Measurements from ENCODE around the gene SUCLG2. TPM values are rescaled to one million over a fixed set of nuclear protein-coding genes. Genes with fewer than 3 reads are reported as not detected.

The SUCLG2 gene, protein sequence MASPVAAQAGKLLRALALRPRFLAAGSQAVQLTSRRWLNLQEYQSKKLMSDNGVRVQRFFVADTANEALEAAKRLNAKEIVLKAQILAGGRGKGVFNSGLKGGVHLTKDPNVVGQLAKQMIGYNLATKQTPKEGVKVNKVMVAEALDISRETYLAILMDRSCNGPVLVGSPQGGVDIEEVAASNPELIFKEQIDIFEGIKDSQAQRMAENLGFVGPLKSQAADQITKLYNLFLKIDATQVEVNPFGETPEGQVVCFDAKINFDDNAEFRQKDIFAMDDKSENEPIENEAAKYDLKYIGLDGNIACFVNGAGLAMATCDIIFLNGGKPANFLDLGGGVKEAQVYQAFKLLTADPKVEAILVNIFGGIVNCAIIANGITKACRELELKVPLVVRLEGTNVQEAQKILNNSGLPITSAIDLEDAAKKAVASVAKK
- 52.7 and 69.1 TPM in 2 replicates for total RNA-seq

DNA sequence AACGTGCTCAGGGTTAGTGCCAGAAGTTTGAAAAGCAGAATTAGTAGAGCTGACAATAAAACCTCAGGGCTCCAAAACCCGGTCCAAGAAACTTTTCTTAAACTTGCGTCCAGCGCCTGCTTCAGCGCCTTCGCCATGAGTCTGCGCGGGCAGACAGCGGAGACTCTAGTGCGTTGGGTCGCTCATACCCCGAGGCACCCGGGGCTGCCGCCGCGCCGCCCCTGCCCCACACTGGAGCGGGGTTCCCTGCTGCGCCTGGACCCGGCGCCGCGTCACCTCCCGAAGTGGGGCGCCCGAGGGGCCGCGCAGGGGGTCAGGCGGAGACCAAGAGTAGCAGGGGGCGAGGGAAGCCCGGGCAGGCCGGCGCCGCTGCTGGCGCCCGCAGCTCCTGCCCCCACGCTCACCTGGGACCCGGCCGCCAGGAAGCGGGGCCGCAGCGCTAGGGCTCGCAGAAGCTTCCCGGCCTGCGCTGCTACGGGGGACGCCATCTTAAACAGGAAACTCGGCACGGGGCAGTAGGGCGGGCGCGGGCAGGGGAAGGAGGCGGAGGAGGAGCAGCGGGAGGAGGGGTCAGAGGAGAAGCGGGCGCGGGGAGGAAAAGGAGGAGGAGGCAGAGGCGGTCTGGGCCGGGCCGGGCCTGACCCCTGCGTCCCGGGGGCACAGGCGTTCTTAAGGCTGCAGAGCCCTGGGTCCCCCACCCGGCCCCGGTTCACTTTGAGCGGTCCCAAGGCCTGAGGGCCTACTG, at the start of gene SUCLG2:
TSS of gene SUCLG2 (minus strand) at position 514 of the 745 bp plus-strand sequence. CDS start at position 488, 26 bp downstream.

Data from hair follicle dermal papilla cell (primary cell).